Measurements from ENCODE around the gene NUP85. TPM values are rescaled to one million over a fixed set of nuclear protein-coding genes. Genes with fewer than 3 reads are reported as not detected.
"Not testable (repeated sequence)": the region's sequence is repeated elsewhere in the genome, so short reads cannot be mapped to it uniquely, and the experiment has no call there.

The NUP85 gene
- 66.8 TPM for total RNA-seq
- long read RNA-seq, transcript NUP85-201 (19 exons, 2,121 nt) = major isoform, 26 of 57 reads
- long read RNA-seq, partial matches to known transcripts = 9 of 57 reads
- long read RNA-seq, other reads (novel, unspliced or antisense) = 18 of 57 reads

- ATAC-seq (peak; percentile 97 to 98), DNase-seq (peak; percentile 95)
- peaks cover 19% of the 10 kb centered on the region for H3K36me3 ChIP-seq
- intact Hi-C loops (cut with DNase I) = no loop called here
- H3K4me1 ChIP-seq = peaks cover 23% of the 10 kb centered on the region
- H3K4me3 ChIP-seq = peak within 1 kb of the TSS; percentile 80
- no peaks in the 10 kb centered on the region for H3K9me3 ChIP-seq
- H3K27me3 ChIP-seq (ENCODE audit: low read depth) = no peaks in the 10 kb centered on the region
- H3K27ac ChIP-seq = peak within 1 kb of the TSS; percentile 97
- TF ChIP-seq CTCF (IDR thresholded peaks at IDR 0.05) = no peak
Observed at GRCh38 chr17:75205037-75205792, at the start of gene NUP85. Gene NUP85 (plus strand): TSS chr17:75205679. CDS start chr17:75205762, 83 bp downstream.

GRCh38 chr17:75158480-75158879 lies 47.0 kb upstream of the NUP85 start:
- peaks cover 11% of the 10 kb centered on the region for H3K4me1 ChIP-seq
- H3K9me3 ChIP-seq; DNase-seq; H3K27me3 ChIP-seq (ENCODE audit: low read depth); H3K4me3 ChIP-seq; H3K27ac ChIP-seq; H3K36me3 ChIP-seq; intact Hi-C loops (cut with DNase I); ATAC-seq: not testable (repeated sequence)

GRCh38 chr17:75159196-75160031 lies 46.1 kb upstream of the NUP85 start:
- intact Hi-C loops (cut with DNase I) = no loop called here
- DNase-seq (no peak), ATAC-seq (no peak)
- H3K36me3 ChIP-seq = no peaks in the 10 kb centered on the region
- H3K9me3 ChIP-seq = no peaks in the 10 kb centered on the region
- H3K4me1 ChIP-seq = peaks cover 6% of the 10 kb centered on the region
- no peaks in the 10 kb centered on the region for H3K27me3 ChIP-seq (ENCODE audit: low read depth)
- H3K4me3 ChIP-seq = no peak overlapping the region
- no peak overlapping the region for H3K27ac ChIP-seq
- TF ChIP-seq CTCF (IDR thresholded peaks at IDR 0.05) = no peak

- no peak for TF ChIP-seq CTCF (IDR thresholded peaks at IDR 0.05)
- Histone ChIP-seq H3K4me3 (no peak overlapping the region), H3K9me3 (no peaks in the 10 kb centered on the region), H3K27me3 (ENCODE audit: low read depth) (no peaks in the 10 kb centered on the region), H3K36me3 (peaks cover 8% of the 10 kb centered on the region), H3K4me1 (no peaks in the 10 kb centered on the region), H3K27ac (no peak overlapping the region)
- DNase-seq (no peak), ATAC-seq (no peak)
- intact Hi-C loops (cut with DNase I) = no loop called here
Observed at GRCh38 chr17:75160211-75160610, 45.3 kb upstream of the NUP85 start.

GRCh38 chr17:75163074-75163473 lies 42.4 kb upstream of the NUP85 start:
- Histone ChIP-seq H3K27ac (no peak overlapping the region), H3K27me3 (ENCODE audit: low read depth) (no peaks in the 10 kb centered on the region), H3K4me1 (no peaks in the 10 kb centered on the region), H3K4me3 (no peak overlapping the region), H3K9me3 (no peaks in the 10 kb centered on the region), H3K36me3 (peaks cover 36% of the 10 kb centered on the region)
- intact Hi-C loops (cut with DNase I) = no loop called here
- ATAC-seq (no peak), DNase-seq (no peak)
- TF ChIP-seq CTCF (IDR thresholded peaks at IDR 0.05) = no peak

- ATAC-seq; H3K27me3 ChIP-seq (ENCODE audit: low read depth); DNase-seq; intact Hi-C loops (cut with DNase I); H3K27ac ChIP-seq; H3K4me3 ChIP-seq; H3K9me3 ChIP-seq; H3K4me1 ChIP-seq: not testable (repeated sequence)
- H3K36me3 ChIP-seq = peaks cover 50% of the 10 kb centered on the region
Observed at GRCh38 chr17:75164606-75165005, 40.9 kb upstream of the NUP85 start.

All from lower lobe of right lung (tissue), 2 donors.